GM21737 (cell line): ENCODE measurements around the gene TOMM70.
"Not testable (repeated sequence)": the region's sequence is repeated elsewhere in the genome, so short reads cannot be mapped to it uniquely, and the experiment has no call there.

ENCODE experiments used
- ATAC-seq: cut with Tn5 transposase; IDR thresholded peaks from one replicate; pipeline ENCODE4 v1.9.1; 2021; ENCODE audit warnings: mild to moderate bottlenecking, moderate library complexity; ENCODE audit not compliant: unreplicated experiment

TOMM70 gene

GRCh38 chr3:100366424-100366823 is 34.5 kb downstream of the TOMM70 start:
- no peak for ATAC-seq

DNA sequence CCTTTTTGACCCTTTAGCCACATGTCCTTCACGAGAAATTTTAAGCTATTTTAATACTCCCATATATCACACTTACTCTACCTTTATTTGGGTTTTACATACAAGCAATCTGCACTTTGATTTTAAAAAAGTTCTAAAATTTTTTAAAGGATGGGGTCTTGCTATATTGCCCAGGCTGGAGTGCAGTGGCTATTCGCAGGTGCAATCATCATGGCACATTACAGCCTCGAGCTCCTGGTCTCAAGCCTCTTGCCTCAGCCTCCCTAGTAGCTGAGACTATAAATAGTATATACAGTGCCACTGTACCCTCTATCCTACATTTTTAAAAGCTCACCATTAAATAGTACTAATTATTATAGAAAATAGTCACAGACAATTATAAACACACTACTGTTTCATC is 36.5 kb downstream of the TOMM70 start:
- no peak for ATAC-seq

- no peak for ATAC-seq
Observed at GRCh38 chr3:100361897-100362296, 39.0 kb downstream of the TOMM70 start.

GRCh38 chr3:100360757-100361496 is 40.0 kb downstream of the TOMM70 start:
- ATAC-seq = no peak

DNA sequence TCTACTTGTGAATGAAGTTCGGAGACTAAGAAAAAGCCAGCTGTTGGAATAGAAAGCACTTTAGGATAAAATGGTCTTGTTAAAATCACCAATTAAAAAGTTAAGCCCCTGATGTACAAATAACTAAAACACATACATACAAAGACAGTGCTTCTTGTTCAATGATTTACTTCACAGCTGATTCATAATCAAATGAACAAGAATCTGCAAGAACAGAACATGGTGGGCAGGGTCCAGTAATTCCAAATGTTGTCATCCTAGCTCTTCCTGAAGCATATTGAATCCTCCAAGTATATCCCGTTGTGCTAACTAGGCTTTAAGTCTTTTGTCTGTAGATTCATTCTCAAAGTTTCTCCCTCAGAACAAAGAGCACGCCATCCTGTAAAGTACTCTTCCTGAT is 41.9 kb downstream of the TOMM70 start:
- ATAC-seq = no peak

DNA sequence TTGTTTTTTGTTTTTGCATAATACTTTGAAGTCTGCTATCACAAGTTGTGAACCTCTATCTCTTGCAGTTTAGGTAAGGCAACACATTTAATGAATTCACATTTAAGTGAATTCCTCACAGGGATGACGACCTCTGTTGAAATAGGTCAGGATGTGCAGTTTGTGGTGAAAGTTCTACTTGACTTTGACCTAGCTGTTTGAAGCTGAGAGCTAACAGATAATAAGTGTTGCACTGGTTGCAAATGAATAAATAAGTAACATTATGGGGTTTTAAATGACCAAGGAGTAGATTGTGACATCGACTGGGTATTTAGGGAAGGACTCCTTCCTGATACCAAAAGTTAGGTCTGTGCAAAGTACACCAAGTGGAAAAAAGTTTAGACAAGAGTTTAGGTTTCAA is 42.5 kb downstream of the TOMM70 start:
- no peak for ATAC-seq

GRCh38 chr3:100354850-100355249 is 46.0 kb downstream of the TOMM70 start:
- no peak for ATAC-seq

GRCh38 chr3:100352296-100353231 is 48.3 kb downstream of the TOMM70 start:
- no peak for ATAC-seq

DNA sequence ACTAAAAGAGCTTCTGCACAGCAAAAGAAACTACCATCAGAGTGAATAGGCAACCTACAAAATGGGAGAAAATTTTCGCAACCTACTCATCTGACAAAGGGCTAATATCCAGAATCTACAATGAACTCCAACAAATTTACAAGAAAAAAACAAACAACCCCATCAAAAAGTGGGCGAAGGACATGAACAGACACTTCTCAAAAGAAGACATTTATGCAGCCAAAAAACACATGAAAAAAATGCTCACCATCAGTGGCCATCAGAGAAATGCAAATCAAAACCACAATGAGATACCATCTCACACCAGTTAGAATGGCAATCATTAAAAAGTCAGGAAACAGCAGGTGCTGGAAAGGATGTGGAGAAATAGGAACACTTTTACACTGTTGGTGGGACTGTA is 49.1 kb downstream of the TOMM70 start:
- not testable (repeated sequence) for ATAC-seq

- no peak for ATAC-seq
Observed at GRCh38 chr3:100348727-100349126, 52.2 kb downstream of the TOMM70 start.

GRCh38 chr3:100340527-100340926 is 60.4 kb downstream of the TOMM70 start:
- ATAC-seq = no peak

GRCh38 chr3:100339786-100340185 is 61.1 kb downstream of the TOMM70 start:
- no peak for ATAC-seq

DNA sequence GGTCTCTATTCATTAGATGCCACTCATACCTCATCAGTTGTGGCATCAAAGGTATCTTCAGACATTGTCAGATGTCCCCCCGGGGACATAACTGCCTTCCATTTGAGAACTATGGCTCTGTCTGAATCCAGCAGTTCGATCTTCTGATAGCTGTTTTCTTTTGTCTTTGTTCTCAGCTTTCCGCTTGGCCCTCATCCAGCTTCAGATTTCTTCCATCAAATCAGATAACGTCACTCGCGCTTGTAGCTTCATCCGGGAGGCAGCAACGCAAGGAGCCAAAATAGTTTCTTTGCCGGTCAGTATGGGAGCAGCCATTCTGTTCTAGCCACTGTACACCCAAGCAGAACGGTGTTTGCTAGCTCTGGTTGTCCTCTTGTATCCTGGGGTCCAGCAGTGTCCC is 62.0 kb downstream of the TOMM70 start:
- no peak for ATAC-seq

- ATAC-seq = not testable (repeated sequence)
Observed at GRCh38 chr3:100336229-100336628, 64.7 kb downstream of the TOMM70 start.

DNA sequence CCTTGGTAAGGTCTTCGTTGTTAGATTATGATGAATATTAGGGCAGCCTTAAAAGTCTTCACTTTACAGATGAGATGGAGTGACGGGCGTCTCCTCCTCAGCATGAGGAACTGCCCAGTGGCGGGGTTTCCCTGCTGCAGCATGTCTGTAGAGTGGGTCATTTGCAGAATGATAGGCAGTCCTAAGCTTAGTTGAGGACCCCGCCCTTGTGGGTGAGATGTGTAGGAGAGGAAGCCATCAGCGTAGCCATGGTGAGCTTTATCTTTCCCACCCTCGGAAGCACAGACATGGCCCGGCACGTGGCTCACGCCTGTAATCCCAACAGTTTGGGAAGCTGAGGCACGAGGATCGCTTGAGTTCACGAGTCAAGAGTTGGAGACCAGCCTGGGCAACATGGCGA is 65.5 kb downstream of the TOMM70 start:
- ATAC-seq = peak; percentile 36

DNA sequence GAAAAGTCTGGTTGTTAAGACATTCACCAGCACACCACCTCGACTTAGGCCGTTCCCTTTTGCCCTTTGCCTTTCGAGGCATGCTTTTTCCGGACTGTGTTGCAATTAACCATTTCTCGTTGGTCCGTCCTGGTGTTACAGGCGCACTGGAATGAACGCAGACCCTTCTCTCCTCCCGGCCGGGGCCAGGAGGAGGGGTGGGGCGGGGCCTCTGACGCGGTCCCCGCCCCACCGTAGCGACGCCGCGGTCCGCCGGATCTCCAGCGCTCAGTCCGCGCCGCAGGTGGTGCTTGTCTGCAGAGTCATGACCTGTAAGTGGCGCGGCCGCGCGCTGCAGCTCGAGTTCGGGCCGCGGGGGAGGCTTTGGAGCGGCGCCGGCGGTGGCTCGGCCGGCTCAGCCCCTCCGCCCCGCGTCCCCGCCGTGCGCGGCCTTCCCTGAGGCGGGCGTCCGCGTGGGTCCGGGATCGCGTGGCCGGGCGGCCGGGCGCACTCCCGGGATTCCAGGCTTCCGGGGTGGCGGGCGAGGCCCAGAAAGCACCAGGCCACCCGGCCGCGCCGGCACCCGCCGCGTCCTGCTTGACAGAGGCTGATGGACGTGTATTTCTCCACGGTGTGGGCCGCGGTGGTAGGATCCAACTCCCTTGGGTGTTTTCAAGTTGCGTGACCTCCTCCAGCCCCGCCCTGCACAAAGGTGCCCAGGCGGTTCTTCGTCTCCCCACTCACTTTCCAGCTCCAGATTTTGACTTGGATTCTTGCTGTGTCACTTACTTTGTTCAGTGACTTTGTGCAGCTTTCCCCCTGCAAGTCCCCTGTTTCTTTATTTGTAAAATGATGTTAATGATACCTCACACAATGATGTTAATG is 66.2 kb downstream of the TOMM70 start, which contains the start of gene NIT2:
TSS of gene NIT2 (plus strand) at position 270 of the 864 bp plus-strand sequence. CDS start at position 305, 35 bp downstream.
- peak; percentile 98 for ATAC-seq

DNA sequence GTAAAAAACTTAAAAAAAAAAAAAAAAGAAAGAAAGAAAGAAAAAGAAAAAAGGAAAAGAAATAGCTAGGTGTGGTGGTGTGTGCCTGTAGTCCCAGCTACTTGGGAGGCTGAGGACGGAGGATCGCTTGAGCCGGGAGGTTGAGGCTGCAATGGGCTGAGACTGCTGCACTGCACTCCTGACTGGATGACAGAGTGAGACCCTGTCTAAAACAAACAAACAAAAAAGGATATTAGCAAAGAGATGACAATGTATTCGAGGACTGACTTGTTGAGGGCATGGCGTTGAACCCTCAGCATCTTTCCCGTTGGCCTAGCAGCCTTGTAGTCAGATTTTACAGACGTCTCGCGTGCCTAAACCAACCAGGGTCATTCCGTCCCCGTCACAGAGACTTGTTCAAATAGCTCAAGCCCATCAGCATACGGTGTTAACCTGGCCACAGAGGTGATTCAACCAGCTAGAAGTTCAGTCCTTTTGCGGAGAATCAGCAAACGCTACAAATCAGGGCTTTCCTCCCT is 66.9 kb downstream of the TOMM70 start:
- peak; percentile 13 for ATAC-seq

DNA sequence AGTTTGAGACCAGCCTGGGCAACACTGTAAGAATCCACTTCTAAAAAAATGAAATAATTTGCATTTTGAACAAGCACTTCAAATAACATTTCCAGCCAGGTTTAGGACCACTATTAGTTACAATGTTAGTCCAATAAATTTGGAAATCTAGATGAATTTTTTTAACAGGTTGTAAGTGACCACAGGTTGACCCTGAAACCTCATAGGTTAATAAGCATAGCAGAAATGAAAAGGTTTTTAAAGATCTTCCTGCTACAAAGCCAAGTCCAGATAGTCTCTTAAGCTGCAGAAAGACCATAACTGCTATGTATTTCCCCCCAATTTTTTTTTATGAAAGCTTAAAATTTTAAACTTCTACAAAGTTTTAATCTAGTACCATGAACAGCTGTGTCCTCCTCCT is 67.8 kb downstream of the TOMM70 start:
- no peak for ATAC-seq

DNA sequence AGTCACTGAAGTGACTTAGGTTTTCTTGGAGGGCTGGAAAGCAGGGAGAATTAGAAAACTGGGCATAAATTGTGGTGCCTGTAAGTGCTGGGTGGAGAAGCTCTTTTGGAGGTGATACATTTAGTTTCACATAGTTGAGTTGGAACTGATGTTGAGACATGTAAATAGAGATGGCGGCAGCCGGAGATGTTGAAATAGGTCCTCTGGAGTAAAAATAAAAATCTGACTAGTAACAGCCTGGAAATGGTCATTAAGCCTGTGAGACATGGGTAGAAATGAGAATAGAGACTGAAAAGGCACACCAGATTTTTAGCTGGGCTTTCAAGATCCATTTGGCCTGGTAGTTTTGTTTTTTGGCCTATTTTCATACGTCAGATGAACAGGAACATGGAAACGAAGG is 69.2 kb downstream of the TOMM70 start:
- no peak for ATAC-seq

DNA sequence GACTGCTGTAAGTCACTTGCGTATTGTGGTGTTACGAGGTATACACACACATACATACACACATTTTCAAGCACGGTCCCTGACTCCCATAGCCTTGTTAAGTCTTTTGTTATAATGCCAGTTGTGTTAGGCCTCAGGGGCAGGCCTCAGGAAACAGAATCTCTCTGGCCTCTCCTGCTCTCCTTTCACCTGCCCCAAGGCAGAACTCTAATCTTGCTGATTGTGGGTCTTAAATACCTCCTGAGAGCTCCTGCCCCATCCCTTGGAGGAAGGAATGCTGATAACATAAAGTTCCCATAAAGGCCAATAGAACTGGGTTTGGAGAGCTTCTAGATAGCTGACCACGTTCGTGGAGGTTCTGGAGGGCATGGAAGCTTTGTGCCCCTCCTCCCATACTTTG is 70.2 kb downstream of the TOMM70 start:
- ATAC-seq = no peak
